Trophoblast cell (in vitro differentiated cells and primary cell): ENCODE data around the gene DTNB.
A peak's percentile ranks its signal among the peaks of the same experiment; 100 is the strongest.

Source experiments
- DNase-seq, 2 donors: peaks; one replicate each; pipeline ENCODE4 v3.0.0-alpha.2; 2016
- H2AFZ ChIP-seq: 2 replicates; pipeline ENCODE4 v1.6.1; 2013; ENCODE audit warnings: low read length, moderate library complexity, mild to moderate bottlenecking; ENCODE audit not compliant: insufficient read depth, poor library complexity
- H2AK5ac ChIP-seq: 2 replicates; pipeline ENCODE4 v1.6.1; 2013; ENCODE audit warnings: mild to moderate bottlenecking, low read length
- H2BK120ac ChIP-seq: 2 replicates; pipeline ENCODE4 v1.6.1; 2013; ENCODE audit warnings: low read length, mild to moderate bottlenecking, moderate library complexity; ENCODE audit not compliant: insufficient read depth, poor library complexity
- H2BK12ac ChIP-seq: 2 replicates; pipeline ENCODE4 v1.6.1; 2013; ENCODE audit warnings: mild to moderate bottlenecking, low read length, moderate library complexity
- H2BK5ac ChIP-seq: 2 replicates; pipeline ENCODE4 v1.6.1; 2013; ENCODE audit warnings: low read length, low read depth, moderate library complexity, mild to moderate bottlenecking; ENCODE audit not compliant: poor library complexity
- H3K14ac ChIP-seq: 2 replicates; pipeline ENCODE4 v1.6.1; 2013; ENCODE audit warnings: mild to moderate bottlenecking, low read length
- H3K18ac ChIP-seq: 2 replicates; pipeline ENCODE4 v1.6.1; 2013; ENCODE audit warnings: mild to moderate bottlenecking, low read length
- H3K23ac ChIP-seq: 2 replicates; pipeline ENCODE4 v1.6.1; 2013; ENCODE audit warnings: low read length
- H3K27ac ChIP-seq: 2 replicates; pipeline ENCODE4 v1.5.1; 2013; ENCODE audit warnings: low read depth, mild to moderate bottlenecking, inconsistent platforms, low read length, moderate library complexity
- H3K27me3 ChIP-seq: 2 replicates; pipeline ENCODE4 v1.6.1; 2013; ENCODE audit warnings: inconsistent platforms, mild to moderate bottlenecking, low read length, moderate library complexity; ENCODE audit not compliant: insufficient read depth
- H3K36me3 ChIP-seq, 2 experiments: 1 replicate in 1 of 2; 2 replicates in 1 of 2; pipeline ENCODE4 v1.6.1; 2013; ENCODE audit warnings: low read length in 2 of 2, mild to moderate bottlenecking in 2 of 2, moderate library complexity in 1 of 2; ENCODE audit not compliant: insufficient read depth in 2 of 2, control insufficient read depth in 1 of 2
- H3K4ac ChIP-seq: 2 replicates; pipeline ENCODE4 v1.6.1; 2013; ENCODE audit warnings: low read depth, mild to moderate bottlenecking, low read length, moderate library complexity
- H3K4me1 ChIP-seq, 2 experiments: 1 replicate in 1 of 2; 2 replicates in 1 of 2; pipeline ENCODE4 v1.6.1; 2013; ENCODE audit warnings: low read length in 2 of 2, mild to moderate bottlenecking in 2 of 2, moderate library complexity in 1 of 2; ENCODE audit not compliant: insufficient read depth in 2 of 2, control insufficient read depth in 1 of 2
- H3K4me2 ChIP-seq: 2 replicates; pipeline ENCODE4 v1.6.1; 2013; ENCODE audit warnings: inconsistent platforms, mild to moderate bottlenecking, low read length, moderate library complexity
- H3K4me3 ChIP-seq: 2 replicates; pipeline ENCODE4 v1.5.1; 2013; ENCODE audit warnings: mild to moderate bottlenecking, low read depth, low read length, inconsistent platforms
- H3K79me1 ChIP-seq: one replicate; pipeline ENCODE4 v1.6.1; 2013; ENCODE audit warnings: low read length
- H3K79me2 ChIP-seq: 2 replicates; pipeline ENCODE4 v1.6.1; 2013; ENCODE audit warnings: low read length, mild to moderate bottlenecking; ENCODE audit not compliant: control insufficient read depth, insufficient read depth, poor library complexity
- H3K9ac ChIP-seq: 2 replicates; pipeline ENCODE4 v1.6.1; 2013; ENCODE audit warnings: mild to moderate bottlenecking, low read length
- H3K9me3 ChIP-seq: 2 replicates; pipeline ENCODE4 v1.6.1; 2013; ENCODE audit warnings: low read depth, mild to moderate bottlenecking, control low read depth, inconsistent platforms, low read length; ENCODE audit not compliant: insufficient read depth
- H4K12ac ChIP-seq: 2 replicates; pipeline ENCODE4 v1.6.1; 2013; ENCODE audit warnings: low read depth, mild to moderate bottlenecking, low read length, moderate library complexity
- H4K8ac ChIP-seq: 2 replicates; pipeline ENCODE4 v1.6.1; 2013; ENCODE audit warnings: low read depth, mild to moderate bottlenecking, low read length, moderate library complexity
- H4K91ac ChIP-seq: one replicate; pipeline ENCODE4 v1.6.1; 2013; ENCODE audit warnings: low read depth, mild to moderate bottlenecking, low read length, moderate library complexity
- WGBS: extraction: QIAGEN DNeasy Blood & Tissue Kit; methylation state at CpG from one replicate; pipeline ENCODE4 v1.1.7; 2013; ENCODE audit warnings: missing lambda C conversion rate; ENCODE audit not compliant: insufficient read length, insufficient coverage; ENCODE audit errors: extremely low coverage; 5-methylcytosine and 5-hydroxymethylcytosine counted together

The DTNB gene

GRCh38 chr2:25572638-25573037, 100.7 kb downstream of the DTNB start:
- Histone ChIP-seq H4K8ac (no peak overlapping the region), H3K4me2 (no peak overlapping the region), H3K4ac (no peak overlapping the region), H4K91ac (no peak overlapping the region), H2AFZ (no peak overlapping the region), H3K4me3 (no peak overlapping the region), H2BK5ac (no peak overlapping the region), H3K79me1 (no peaks in the 10 kb centered on the region), H3K23ac (no peak overlapping the region), H3K79me2 (no peaks in the 10 kb centered on the region), H3K9me3 (no peaks in the 10 kb centered on the region), H2BK12ac (no peak overlapping the region), H2AK5ac (no peak overlapping the region), H2BK120ac (no peak overlapping the region), H3K4me1 (no peaks in the 10 kb centered on the region), H3K36me3 (no peaks in the 10 kb centered on the region), H3K18ac (no peak overlapping the region), H4K12ac (no peak overlapping the region), H3K14ac (no peak overlapping the region), H3K27me3 (no peaks in the 10 kb centered on the region), H3K9ac (no peak overlapping the region), H3K27ac (no peak overlapping the region)
- WGBS, result no CpG with 5 or more reads among the region's 3 CpGs
- DNase-seq, result no peak

- DNase-seq, result no peak
- no peak overlapping the region for H2AFZ ChIP-seq
- no peak overlapping the region for H2BK5ac ChIP-seq
- H3K14ac ChIP-seq, result no peak overlapping the region
- no peak overlapping the region for H4K12ac ChIP-seq
- no peak overlapping the region for H3K9ac ChIP-seq
- H3K79me2 ChIP-seq, result no peaks in the 10 kb centered on the region
- H2BK120ac ChIP-seq, result no peak overlapping the region
- no peak overlapping the region for H3K4me2 ChIP-seq
- H3K18ac ChIP-seq, result no peak overlapping the region
- no peak overlapping the region for H3K27ac ChIP-seq
- no peaks in the 10 kb centered on the region for H3K9me3 ChIP-seq
- H4K91ac ChIP-seq, result no peak overlapping the region
- H2AK5ac ChIP-seq, result no peak overlapping the region
- H3K23ac ChIP-seq, result no peak overlapping the region
- no CpG with 5 or more reads among the region's 3 CpGs for WGBS
- no peak overlapping the region for H3K4ac ChIP-seq
- H4K8ac ChIP-seq, result no peak overlapping the region
- no peaks in the 10 kb centered on the region for H3K36me3 ChIP-seq
- no peaks in the 10 kb centered on the region for H3K4me1 ChIP-seq
- H3K79me1 ChIP-seq, result no peaks in the 10 kb centered on the region
- H3K4me3 ChIP-seq, result no peak overlapping the region
- no peaks in the 10 kb centered on the region for H3K27me3 ChIP-seq
- no peak overlapping the region for H2BK12ac ChIP-seq
These were observed 103.1 kb downstream of the DTNB start for GRCh38 chr2:25570161-25570845.

- no peak overlapping the region for H4K91ac ChIP-seq
- H3K79me2 ChIP-seq, result no peaks in the 10 kb centered on the region
- no peak overlapping the region for H2BK5ac ChIP-seq
- no peak overlapping the region for H2AFZ ChIP-seq
- H4K12ac ChIP-seq, result no peak overlapping the region
- no peak overlapping the region for H3K23ac ChIP-seq
- H3K27ac ChIP-seq, result no peak overlapping the region
- DNase-seq, result peak; percentile 5 to 62
- no peak overlapping the region for H4K8ac ChIP-seq
- no peaks in the 10 kb centered on the region for H3K9me3 ChIP-seq
- no peak overlapping the region for H2AK5ac ChIP-seq
- H3K18ac ChIP-seq, result no peak overlapping the region
- H3K4me2 ChIP-seq, result no peak overlapping the region
- no peak overlapping the region for H3K14ac ChIP-seq
- no peaks in the 10 kb centered on the region for H3K27me3 ChIP-seq
- no peaks in the 10 kb centered on the region for H3K79me1 ChIP-seq
- H3K4ac ChIP-seq, result no peak overlapping the region
- WGBS, result no CpG with 5 or more reads among the region's 1 CpG
- H3K4me3 ChIP-seq, result no peak overlapping the region
- H2BK120ac ChIP-seq, result no peak overlapping the region
- no peak overlapping the region for H2BK12ac ChIP-seq
- no peaks in the 10 kb centered on the region for H3K36me3 ChIP-seq
- H3K4me1 ChIP-seq, result no peaks in the 10 kb centered on the region
- no peak overlapping the region for H3K9ac ChIP-seq
These were observed 106.0 kb downstream of the DTNB start for GRCh38 chr2:25567406-25567805.

- Histone ChIP-seq H3K9ac (no peak overlapping the region), H4K8ac (no peak overlapping the region), H3K18ac (no peak overlapping the region), H3K27ac (no peak overlapping the region), H3K4ac (no peak overlapping the region), H2AFZ (no peak overlapping the region), H3K79me2 (no peaks in the 10 kb centered on the region), H3K79me1 (no peaks in the 10 kb centered on the region), H3K36me3 (no peaks in the 10 kb centered on the region), H4K12ac (no peak overlapping the region), H2BK12ac (no peak overlapping the region), H3K4me3 (no peak overlapping the region), H3K4me2 (no peak overlapping the region), H2BK5ac (no peak overlapping the region), H3K27me3 (no peaks in the 10 kb centered on the region), H3K23ac (no peak overlapping the region), H3K14ac (no peak overlapping the region), H2AK5ac (no peak overlapping the region), H4K91ac (no peak overlapping the region), H3K9me3 (no peaks in the 10 kb centered on the region), H2BK120ac (no peak overlapping the region), H3K4me1 (no peaks in the 10 kb centered on the region)
- no CpG with 5 or more reads among the region's 2 CpGs for WGBS
- DNase-seq, result peak in 1 of 2 donors; percentile 9
These were observed 106.7 kb downstream of the DTNB start for GRCh38 chr2:25566694-25567093.
